ENCODE data around the gene MCC.

- TF ChIP-seq CTCF (conservative IDR thresholded peaks at IDR 0.05; ENCODE audit: low read depth, low read length) (no peak), EZH2 (IDR thresholded peaks at IDR 0.05; ENCODE audit: borderline replicate concordance, low read depth, low read length, poor library complexity, severe bottlenecking) (no peak)
These were observed 256.0 kb downstream of the MCC start for GRCh38 chr5:113232221-113232620.

Data from A673 (cell line).